ENCODE data around the gene DHCR7. TPM values are rescaled to one million over a fixed set of nuclear protein-coding genes. Genes with fewer than 3 reads are reported as not detected.

DHCR7 gene
- total RNA-seq, 1 experiment from 2014 or later = 211 TPM

DNA sequence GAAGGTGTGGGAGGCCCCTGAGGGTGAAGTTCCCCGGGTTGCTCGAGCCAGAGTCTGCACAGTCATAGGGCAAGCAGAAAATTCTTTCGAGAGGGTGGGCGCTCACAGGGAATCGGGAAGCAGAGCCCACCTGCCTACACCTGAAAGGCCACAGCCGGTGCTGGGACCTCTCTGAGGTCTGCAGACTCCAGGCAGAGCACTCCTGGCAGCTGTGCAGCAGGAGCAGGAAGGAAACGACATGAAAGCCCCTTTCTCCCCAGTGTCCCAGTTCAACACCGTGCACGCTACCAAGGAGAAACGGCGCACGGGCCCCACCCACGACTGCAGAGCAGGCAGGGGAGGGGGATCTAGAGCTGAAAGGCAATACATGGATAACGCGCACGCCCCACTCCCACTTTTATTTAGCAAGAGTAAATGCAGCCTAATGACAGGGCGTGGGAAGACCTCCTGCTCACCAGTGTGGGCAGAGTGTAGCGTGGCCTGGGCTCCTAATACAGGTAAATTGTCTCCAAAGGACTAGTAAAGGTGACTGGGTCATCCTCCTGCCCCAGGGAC lies 13.5 kb downstream of the DHCR7 start:
- Mint-ChIP-seq H3K4me1 (ENCODE audit: low read depth, unreplicated experiment) (no peaks in the 10 kb centered on the region), H3K9me3 (ENCODE audit: low read depth, unreplicated experiment) (no peaks in the 10 kb centered on the region), H3K27me3 (ENCODE audit: unreplicated experiment) (no peaks in the 10 kb centered on the region), H3K36me3 (ENCODE audit: insufficient read depth, unreplicated experiment) (peaks cover 37% of the 10 kb centered on the region), H3K27ac (ENCODE audit: unreplicated experiment) (no peak overlapping the region), H3K4me3 (ENCODE audit: low read depth, unreplicated experiment) (no peak overlapping the region)
- no peak for DNase-seq
- BruUV-seq (replicated peaks) = TSS peak; percentile 48
- intact Hi-C loops (cut with micrococcal nuclease; ENCODE audit: unreplicated experiment) = no loop called here
- CTCF ChIA-PET = no interaction called here
- TF ChIP-seq, protein P1, sequence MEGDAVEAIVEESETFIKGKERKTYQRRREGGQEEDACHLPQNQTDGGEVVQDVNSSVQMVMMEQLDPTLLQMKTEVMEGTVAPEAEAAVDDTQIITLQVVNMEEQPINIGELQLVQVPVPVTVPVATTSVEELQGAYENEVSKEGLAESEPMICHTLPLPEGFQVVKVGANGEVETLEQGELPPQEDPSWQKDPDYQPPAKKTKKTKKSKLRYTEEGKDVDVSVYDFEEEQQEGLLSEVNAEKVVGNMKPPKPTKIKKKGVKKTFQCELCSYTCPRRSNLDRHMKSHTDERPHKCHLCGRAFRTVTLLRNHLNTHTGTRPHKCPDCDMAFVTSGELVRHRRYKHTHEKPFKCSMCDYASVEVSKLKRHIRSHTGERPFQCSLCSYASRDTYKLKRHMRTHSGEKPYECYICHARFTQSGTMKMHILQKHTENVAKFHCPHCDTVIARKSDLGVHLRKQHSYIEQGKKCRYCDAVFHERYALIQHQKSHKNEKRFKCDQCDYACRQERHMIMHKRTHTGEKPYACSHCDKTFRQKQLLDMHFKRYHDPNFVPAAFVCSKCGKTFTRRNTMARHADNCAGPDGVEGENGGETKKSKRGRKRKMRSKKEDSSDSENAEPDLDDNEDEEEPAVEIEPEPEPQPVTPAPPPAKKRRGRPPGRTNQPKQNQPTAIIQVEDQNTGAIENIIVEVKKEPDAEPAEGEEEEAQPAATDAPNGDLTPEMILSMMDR (IDR thresholded peaks at IDR 0.05; ENCODE audit: unreplicated experiment) = no peak

DNA sequence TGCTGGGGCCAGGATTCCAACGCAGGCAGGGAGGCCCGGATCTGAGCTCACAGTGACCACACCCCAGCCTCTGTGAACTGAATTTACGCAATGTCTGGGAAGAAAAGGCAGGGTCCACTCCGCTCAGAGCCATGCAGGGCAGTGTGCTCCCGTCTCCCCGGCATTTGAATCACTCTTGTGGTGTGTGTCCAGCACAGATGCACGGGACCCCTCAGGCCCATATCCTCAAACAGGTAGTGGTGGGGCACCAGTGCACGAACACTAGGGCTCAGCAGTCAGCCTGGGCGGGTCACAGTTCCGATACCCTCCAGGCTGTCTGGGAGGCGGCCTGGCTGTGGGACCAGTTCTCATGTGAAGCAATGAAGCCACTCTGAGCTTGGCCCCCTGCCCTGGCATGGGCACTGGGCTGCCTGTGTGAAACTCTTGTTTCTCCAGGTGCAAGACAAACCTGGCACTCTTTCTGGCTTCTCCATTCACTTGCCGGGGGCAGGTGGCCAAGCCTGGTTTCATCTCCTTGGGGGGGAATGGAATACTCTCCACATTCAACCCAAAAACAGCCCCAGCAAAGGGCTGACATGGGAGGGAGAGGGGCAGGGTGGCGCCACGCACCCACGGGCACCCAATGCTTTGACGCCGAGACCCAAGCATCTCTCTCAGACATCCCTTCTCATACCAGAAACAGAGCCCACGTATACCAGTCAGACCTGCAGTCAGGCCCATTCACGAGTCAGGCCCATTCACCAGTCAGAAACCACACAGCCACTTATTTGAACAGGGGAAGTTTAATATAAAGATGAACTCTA lies 14.3 kb downstream of the DHCR7 start:
- H3K27me3 Mint-ChIP-seq (ENCODE audit: unreplicated experiment) = no peaks in the 10 kb centered on the region
- TF ChIP-seq, protein P1 (IDR thresholded peaks at IDR 0.05; ENCODE audit: unreplicated experiment) = no peak
- H3K4me3 Mint-ChIP-seq (ENCODE audit: low read depth, unreplicated experiment) = no peak overlapping the region
- no peaks in the 10 kb centered on the region for H3K4me1 Mint-ChIP-seq (ENCODE audit: low read depth, unreplicated experiment)
- no peak for DNase-seq
- no peaks in the 10 kb centered on the region for H3K9me3 Mint-ChIP-seq (ENCODE audit: low read depth, unreplicated experiment)
- intact Hi-C loops (cut with micrococcal nuclease; ENCODE audit: unreplicated experiment) = no loop called here
- no TSS peak for BruUV-seq (replicated peaks)
- no peak overlapping the region for H3K27ac Mint-ChIP-seq (ENCODE audit: unreplicated experiment)
- CTCF ChIA-PET = no interaction called here
- H3K36me3 Mint-ChIP-seq (ENCODE audit: insufficient read depth, unreplicated experiment) = peaks cover 37% of the 10 kb centered on the region

DNA sequence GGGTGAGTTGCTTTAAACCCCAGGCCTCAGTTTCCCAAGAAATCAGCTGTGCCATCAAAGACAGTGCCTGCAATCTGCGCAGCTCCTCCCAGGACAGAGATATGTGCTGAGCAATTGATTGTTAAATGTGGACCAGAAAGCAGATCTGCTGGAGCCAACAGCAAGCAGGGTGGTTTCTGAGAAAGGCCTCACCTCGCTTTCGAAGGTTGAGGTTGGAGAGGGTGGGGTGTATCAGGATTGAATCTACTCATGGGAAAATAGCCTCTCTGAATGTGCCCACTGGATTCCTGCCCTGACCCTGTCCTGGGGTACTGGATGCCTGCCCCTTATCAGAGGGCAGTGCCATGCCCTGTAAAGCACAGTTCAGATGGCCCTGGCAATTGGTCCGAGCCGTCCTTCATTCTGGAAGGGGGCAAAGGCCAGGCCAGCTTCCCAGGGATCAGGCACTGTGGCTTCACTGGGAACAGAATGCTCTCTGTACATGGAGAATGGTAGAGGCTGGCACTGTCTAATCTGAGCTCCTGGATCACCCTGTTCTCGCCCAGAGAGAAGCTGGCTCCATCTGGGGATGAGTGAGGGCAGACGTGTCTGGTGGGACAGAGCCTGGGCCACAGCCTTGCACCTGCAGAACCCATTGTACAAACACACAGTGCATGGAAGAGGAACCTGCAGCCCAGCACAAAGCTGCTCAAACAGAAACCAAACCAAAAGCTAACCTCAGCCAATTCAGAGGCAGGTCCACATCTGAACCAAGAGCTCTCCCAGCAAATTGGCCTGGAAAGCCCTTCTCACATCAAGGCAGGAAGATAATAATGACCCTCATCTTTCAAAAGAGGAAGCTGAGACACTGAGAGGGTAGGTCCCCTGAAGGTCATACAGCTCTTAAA lies 15.2 kb downstream of the DHCR7 start:
- Mint-ChIP-seq H3K9me3 (ENCODE audit: low read depth, unreplicated experiment) (no peaks in the 10 kb centered on the region), H3K27ac (ENCODE audit: unreplicated experiment) (no peak overlapping the region), H3K4me1 (ENCODE audit: low read depth, unreplicated experiment) (no peaks in the 10 kb centered on the region), H3K27me3 (ENCODE audit: unreplicated experiment) (no peaks in the 10 kb centered on the region), H3K36me3 (ENCODE audit: insufficient read depth, unreplicated experiment) (peaks cover 31% of the 10 kb centered on the region), H3K4me3 (ENCODE audit: low read depth, unreplicated experiment) (no peak overlapping the region)
- CTCF ChIA-PET = no interaction called here
- DNase-seq = no peak
- TF ChIP-seq, protein P1 (IDR thresholded peaks at IDR 0.05; ENCODE audit: unreplicated experiment) = no peak
- intact Hi-C loops (cut with micrococcal nuclease; ENCODE audit: unreplicated experiment) = no loop called here
- BruUV-seq (replicated peaks) = no TSS peak

DNA sequence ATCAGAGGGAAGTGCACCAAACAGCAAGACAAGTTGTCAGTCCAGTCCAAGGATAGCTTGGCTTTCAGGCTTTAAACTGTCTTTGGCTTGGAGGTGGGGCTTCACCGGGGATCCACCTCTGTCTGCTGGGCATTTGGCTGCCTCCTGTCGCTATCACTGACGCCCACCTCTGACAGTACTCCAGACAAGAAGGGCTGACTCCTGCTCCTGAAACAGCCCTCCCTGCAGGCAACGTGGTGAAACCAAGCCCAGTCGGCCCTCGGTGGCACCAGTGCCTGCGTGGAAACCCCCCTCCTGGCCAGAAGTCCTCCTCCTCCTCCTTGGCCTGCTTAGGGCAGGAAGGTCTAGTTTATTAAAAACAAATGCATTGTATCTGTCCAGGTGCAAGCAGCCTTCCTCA lies 16.9 kb downstream of the DHCR7 start:
- DNase-seq = no peak
- Mint-ChIP-seq H3K4me1 (ENCODE audit: low read depth, unreplicated experiment) (peaks cover 4% of the 10 kb centered on the region), H3K4me3 (ENCODE audit: low read depth, unreplicated experiment) (no peak overlapping the region), H3K27ac (ENCODE audit: unreplicated experiment) (no peak overlapping the region), H3K9me3 (ENCODE audit: low read depth, unreplicated experiment) (no peaks in the 10 kb centered on the region), H3K36me3 (ENCODE audit: insufficient read depth, unreplicated experiment) (peaks cover 31% of the 10 kb centered on the region), H3K27me3 (ENCODE audit: unreplicated experiment) (no peaks in the 10 kb centered on the region)
- CTCF ChIA-PET = interaction anchor here (1.1 kb wide), 1 partner anchor 22 kb away, joined by 3 read pairs; the partner anchor contains the start of gene NADSYN1
- no TSS peak for BruUV-seq (replicated peaks)
- TF ChIP-seq, protein P1 (IDR thresholded peaks at IDR 0.05; ENCODE audit: unreplicated experiment) = no peak
- intact Hi-C loops (cut with micrococcal nuclease; ENCODE audit: unreplicated experiment) = no loop called here
